Fibroblast of the aortic adventitia (primary cell): ENCODE results near the gene CSNK1E. TPM values are rescaled to one million over a fixed set of nuclear protein-coding genes. Genes with fewer than 3 reads are reported as not detected.

Experiments
- DNase-seq: peaks from one replicate; pipeline ENCODE4 v3.0.0-alpha.2; 2010; ENCODE audit warnings: low read depth
- H3K4me3 ChIP-seq: 2 replicates; pipeline ENCODE4 v1.5.1; 2011; ENCODE audit warnings: low read depth, mild to moderate bottlenecking, control low read depth, low read length, moderate library complexity
- total RNA-seq: library from RNA; depleted of rRNA; stranded (reverse); fragments of >200 nt; gene quantifications from 2 replicates; pipeline ENCODE4 v1.2.3, GENCODE V29; 2012; ENCODE audit warnings: low replicate concordance
- TF ChIP-seq, protein P1 (sequence below): IDR thresholded peaks from 2 replicates; pipeline ENCODE4 v1.5.1; 2011; ENCODE audit warnings: mild to moderate bottlenecking, low read length, control low read depth, inconsistent platforms; ENCODE audit not compliant: insufficient read depth

Gene CSNK1E
- total RNA-seq, 1 donor, result 94.7 TPM

DNA sequence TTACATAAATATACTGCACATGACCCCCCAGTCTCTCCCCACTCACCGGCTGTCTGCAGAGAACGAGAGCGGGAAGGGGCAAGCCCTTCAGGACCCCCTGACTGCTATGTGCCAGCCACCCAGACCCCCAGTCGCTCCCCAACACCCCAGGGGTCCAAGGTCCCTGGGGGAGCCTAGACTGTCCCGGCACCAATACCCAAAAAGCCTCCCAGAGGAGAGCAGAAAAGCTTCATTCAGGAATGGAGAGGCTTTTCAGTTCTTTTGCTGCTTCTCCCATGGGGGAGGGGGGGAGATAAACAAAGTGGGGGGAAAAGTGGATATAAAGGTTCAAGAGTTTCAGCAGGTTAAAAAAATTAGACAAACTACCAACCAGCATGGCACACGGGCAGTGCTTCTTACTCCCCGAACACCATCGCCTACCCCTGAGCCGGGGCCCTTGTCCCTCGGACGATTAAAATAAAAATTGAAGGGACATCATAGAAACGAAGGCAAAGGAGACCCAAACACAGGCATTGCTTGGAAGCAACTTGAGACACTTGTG lies 1.3 kb downstream of the CSNK1E start:
- peak overlapping the region; percentile 80 for H3K4me3 ChIP-seq
- no peak for DNase-seq
- TF ChIP-seq, protein P1, sequence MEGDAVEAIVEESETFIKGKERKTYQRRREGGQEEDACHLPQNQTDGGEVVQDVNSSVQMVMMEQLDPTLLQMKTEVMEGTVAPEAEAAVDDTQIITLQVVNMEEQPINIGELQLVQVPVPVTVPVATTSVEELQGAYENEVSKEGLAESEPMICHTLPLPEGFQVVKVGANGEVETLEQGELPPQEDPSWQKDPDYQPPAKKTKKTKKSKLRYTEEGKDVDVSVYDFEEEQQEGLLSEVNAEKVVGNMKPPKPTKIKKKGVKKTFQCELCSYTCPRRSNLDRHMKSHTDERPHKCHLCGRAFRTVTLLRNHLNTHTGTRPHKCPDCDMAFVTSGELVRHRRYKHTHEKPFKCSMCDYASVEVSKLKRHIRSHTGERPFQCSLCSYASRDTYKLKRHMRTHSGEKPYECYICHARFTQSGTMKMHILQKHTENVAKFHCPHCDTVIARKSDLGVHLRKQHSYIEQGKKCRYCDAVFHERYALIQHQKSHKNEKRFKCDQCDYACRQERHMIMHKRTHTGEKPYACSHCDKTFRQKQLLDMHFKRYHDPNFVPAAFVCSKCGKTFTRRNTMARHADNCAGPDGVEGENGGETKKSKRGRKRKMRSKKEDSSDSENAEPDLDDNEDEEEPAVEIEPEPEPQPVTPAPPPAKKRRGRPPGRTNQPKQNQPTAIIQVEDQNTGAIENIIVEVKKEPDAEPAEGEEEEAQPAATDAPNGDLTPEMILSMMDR, result no peak

DNA sequence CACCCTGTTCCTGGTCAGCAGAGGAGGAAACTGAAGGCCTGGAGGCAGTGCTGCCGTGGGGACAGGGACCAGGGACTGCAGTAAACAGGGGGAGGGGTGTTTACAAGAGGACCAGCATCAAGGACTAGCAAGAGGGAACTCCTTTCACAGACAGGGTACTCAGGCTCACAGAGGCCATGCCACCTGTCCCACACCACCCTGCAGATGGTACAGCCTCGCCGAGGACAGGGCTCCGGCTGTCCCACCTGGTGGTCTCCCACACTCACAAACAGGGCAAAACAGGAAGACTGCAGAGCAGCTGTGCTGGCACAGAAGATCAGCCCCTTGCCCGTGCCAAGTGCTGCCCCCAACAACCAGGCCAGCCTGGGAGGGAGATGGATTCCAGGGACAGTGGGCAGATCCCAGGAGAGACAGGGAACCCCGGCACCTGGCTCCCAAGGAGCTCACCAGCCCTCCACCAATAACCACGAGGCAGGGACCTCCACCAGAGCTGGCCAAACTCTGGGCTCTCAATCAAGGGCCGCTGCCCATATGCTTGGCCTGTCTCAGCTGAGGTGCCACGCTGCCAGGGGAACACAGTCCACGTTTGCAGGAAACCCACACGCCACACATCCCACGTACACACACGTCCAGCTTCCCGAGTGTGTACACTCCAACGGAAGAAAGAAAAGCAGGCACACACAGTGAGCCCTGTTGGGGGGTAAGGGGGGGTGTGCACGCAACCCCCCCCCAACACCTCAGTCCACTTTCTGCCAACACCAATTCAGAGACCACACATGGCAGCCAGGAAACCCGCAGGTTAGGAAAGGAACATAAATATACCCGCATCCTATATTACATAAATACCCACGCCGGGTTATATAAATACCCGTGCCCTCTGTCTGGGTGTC lies 2.1 kb downstream of the CSNK1E start:
- TF ChIP-seq, protein P1, result no peak
- peak; percentile 32 for DNase-seq
- H3K4me3 ChIP-seq, result peak overlapping the region; percentile 80

DNA sequence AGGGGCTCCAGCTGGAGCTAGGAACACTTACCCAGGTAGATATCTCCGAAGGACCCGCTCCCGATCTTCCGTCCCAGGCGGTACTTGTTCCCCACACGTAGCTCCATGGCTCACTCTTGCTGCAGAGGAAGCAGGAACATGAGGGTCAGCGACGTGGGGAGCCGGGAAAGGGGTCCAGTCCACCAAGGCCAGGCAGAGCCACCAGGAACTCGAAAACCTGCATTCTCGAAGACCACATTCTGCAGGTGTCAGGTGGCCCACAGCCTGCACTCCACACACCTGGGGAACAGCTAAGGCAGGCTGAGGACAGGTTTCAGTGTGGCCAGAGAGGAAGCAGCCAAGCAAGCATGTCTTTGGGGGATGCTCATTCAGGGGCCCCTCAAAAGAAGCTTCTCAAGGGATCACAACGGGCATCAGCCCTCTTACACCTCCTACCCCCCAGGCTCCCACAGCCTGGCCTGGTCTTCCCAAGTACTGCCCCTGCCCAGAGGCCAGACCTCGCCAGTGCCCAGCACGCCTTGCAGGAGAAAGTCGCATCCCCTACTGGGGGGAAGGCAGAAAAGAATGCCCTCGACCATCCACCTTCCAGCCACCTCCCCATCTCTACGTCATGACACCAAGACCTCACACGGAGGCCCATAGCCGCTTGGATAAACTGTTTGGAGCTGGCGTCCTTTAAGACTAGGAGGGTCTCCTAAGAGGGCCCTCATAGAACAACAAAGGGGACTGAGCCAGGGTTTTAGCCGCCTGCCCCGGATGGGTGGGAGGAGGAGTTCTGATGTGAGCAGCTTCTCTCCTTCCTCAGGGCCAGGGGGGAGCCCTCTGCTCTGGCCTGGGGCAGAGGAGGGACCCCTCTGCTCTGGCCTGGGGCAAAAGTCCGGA lies 2.9 kb downstream of the CSNK1E start:
- H3K4me3 ChIP-seq, result peak overlapping the region; percentile 80
- TF ChIP-seq, protein P1, result no peak
- peak; percentile 39 for DNase-seq

DNA sequence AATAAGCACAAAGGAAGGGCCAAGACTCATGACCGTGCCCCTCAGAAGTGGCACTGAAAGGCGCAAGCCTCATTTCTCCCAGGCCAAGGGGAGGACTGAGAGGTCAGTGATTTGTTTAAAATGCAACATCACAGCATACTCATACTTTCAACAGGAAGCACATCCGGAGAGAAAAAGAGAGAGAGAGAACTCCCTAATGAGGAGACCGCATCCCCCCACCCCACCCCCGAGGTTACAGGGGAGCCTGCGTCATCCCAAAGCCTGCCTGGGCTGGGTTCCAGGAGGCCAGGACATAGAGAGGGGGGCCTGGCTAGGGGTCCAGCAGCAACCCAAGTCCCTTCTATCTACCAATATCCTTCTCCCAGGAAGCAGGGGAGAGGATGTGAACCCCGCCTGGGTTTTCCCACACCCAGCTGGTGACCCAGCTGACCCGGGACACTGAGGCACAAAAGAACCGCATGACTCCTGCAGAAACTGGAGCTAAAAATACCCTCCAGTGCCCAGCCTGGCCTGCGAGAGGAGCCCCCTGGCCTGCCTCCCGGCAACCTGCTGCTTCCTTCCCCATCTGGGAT lies 3.8 kb downstream of the CSNK1E start:
- TF ChIP-seq, protein P1, result no peak
- DNase-seq, result peak; percentile 82
- H3K4me3 ChIP-seq, result peak overlapping the region; percentile 80

DNA sequence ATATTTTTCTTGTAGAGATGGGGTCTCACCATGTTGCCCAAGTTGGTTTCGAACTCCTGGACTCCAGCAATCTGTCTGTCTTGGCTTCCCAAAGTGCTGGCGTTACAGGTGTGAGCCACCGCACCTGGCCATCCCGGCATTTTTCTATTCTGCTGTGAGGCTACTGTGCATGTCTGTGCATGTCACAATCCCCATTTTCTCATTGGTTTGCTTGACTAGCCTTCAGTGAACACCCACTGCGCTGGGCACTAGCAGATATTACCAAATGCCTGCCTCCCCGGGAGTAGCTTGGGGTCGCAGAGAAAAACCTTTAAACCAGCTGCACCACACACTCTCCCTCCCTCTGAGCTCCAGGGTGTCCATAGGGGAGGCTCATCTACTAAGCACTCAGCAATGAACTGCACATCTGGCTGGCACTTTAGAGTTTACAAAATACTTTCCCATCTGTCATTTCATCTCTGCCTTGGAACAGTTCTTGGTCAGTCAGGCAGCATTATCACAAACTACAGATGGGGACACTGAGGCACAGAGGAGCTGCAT lies 4.9 kb downstream of the CSNK1E start:
- H3K4me3 ChIP-seq, result no peak overlapping the region
- DNase-seq, result no peak
- TF ChIP-seq, protein P1, result no peak

DNA sequence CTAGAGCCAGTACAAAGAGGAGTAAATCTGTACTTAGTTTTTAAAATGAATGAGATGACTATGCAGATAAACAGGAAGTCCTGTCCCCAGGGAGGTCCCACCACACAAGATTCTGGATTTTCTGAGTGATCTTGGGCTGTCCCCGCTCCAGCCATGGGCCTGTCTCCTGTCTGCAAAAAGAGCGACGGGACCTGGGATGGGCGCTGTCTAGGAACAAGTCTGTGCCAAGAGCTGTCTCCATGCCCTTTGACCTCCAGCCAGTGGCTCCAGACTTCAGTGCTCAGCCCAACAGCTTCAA lies 6.0 kb downstream of the CSNK1E start:
- TF ChIP-seq, protein P1, result no peak
- H3K4me3 ChIP-seq, result no peak overlapping the region
- peak; percentile 23 for DNase-seq
